Fibroblast of lung (primary cell): ENCODE results near the gene DGCR8. TPM values are rescaled to one million over a fixed set of nuclear protein-coding genes. Genes with fewer than 3 reads are reported as not detected.

Experiments used
- DNase-seq, 2 donors: peaks; one replicate each; pipeline versions ENCODE4 v3.0.0 to v3.0.0-alpha.2; 2010; ENCODE audit warnings: low read depth in 2 of 2
- H2AFZ ChIP-seq: 2 replicates; pipeline ENCODE4 v1.5.1; 2012; ENCODE audit warnings: low read length, control low read depth, inconsistent platforms
- H3K27ac ChIP-seq: 2 replicates; pipeline ENCODE4 v1.5.1; 2011; ENCODE audit warnings: low read length, control low read depth; ENCODE audit not compliant: insufficient read depth
- H3K27me3 ChIP-seq: 2 replicates; pipeline ENCODE4 v1.5.1; 2011; ENCODE audit warnings: mild to moderate bottlenecking, low read length; ENCODE audit not compliant: control insufficient read depth, insufficient read depth
- H3K36me3 ChIP-seq: 2 replicates; pipeline ENCODE4 v1.5.1; 2011; ENCODE audit warnings: low read length; ENCODE audit not compliant: control insufficient read depth, insufficient read depth
- H3K4me1 ChIP-seq: 2 replicates; pipeline ENCODE4 v1.5.1; 2011; ENCODE audit warnings: low read length; ENCODE audit not compliant: control insufficient read depth, insufficient read depth; ENCODE audit errors: extremely low read depth
- H3K4me2 ChIP-seq: 2 replicates; pipeline ENCODE4 v1.5.1; 2011; ENCODE audit warnings: low read length, control low read depth; ENCODE audit not compliant: insufficient read depth; ENCODE audit errors: extremely low read depth
- H3K4me3 ChIP-seq, 4 experiments: fragments of 200-600 bp in 1 of 4; sonication (generic) in 1 of 4; replicated peaks in 1 of 4; 2 replicates each; pipeline ENCODE4 v1.5.1; 2011 to 2016; ENCODE audit warnings: low read length in 4 of 4, low read depth in 3 of 4, mild to moderate bottlenecking in 3 of 4, control low read depth in 2 of 4, inconsistent platforms in 1 of 4, mixed read lengths in 1 of 4; ENCODE audit not compliant: insufficient read depth in 1 of 4; ENCODE audit errors: control extremely low read depth in 1 of 4
- H3K79me2 ChIP-seq: 2 replicates; pipeline ENCODE4 v1.5.1; 2012; ENCODE audit warnings: mild to moderate bottlenecking, low read length, inconsistent platforms; ENCODE audit not compliant: control insufficient read depth, insufficient read depth
- H3K9ac ChIP-seq: 2 replicates; pipeline ENCODE4 v1.5.1; 2011; ENCODE audit warnings: mild to moderate bottlenecking, low read length, control low read depth; ENCODE audit not compliant: insufficient read depth
- H3K9me3 ChIP-seq: 2 replicates; pipeline ENCODE4 v1.5.1; 2012; ENCODE audit warnings: low read depth, low read length; ENCODE audit not compliant: control insufficient read depth, insufficient read depth
- H4K20me1 ChIP-seq: 2 replicates; pipeline ENCODE4 v1.5.1; 2011; ENCODE audit warnings: low read length; ENCODE audit not compliant: control insufficient read depth, insufficient read depth; ENCODE audit errors: extremely low read depth
- CTCF ChIP-seq, 2 donors: IDR thresholded peaks in 1 of 2; conservative IDR thresholded peaks in 1 of 2; 1 replicate in 1 of 2; 2 replicates in 1 of 2; pipeline ENCODE4 v1.5.1; 2011 to 2012; ENCODE audit warnings: low read length in 2 of 2, control low read depth in 1 of 2, inconsistent platforms in 1 of 2, low read depth in 1 of 2, mild to moderate bottlenecking in 1 of 2
- EZH2 ChIP-seq: IDR thresholded peaks from 2 replicates; pipeline ENCODE4 v1.5.1; 2012; ENCODE audit warnings: low read length, control low read depth, mild to moderate bottlenecking; ENCODE audit errors: missing control alignments
- polyA plus RNA-seq, 2 donors: library from polyadenylated mRNA; depleted of rRNA in 1 of 2; stranded (reverse) in 1 of 2; unstranded in 1 of 2; fragments of >200 nt; gene quantifications; 2 replicates each; pipeline ENCODE4 v1.2.1, GENCODE V29; 2011 to 2012; ENCODE audit warnings: missing spikeins in 1 of 2
- total RNA-seq: library from RNA; depleted of rRNA; stranded (reverse); fragments of >200 nt; gene quantifications from 2 replicates; pipeline ENCODE4 v1.2.1, GENCODE V29; 2014

The DGCR8 gene
- total and polyA plus RNA-seq, 2 donors (not counting 1 experiment from before 2014, with no cell fraction given) = 18.8 to 21.3 TPM

GRCh38 chr22:20092477-20092854 is 12.4 kb downstream of the DGCR8 start:
- Histone ChIP-seq H3K27me3 (no peaks in the 10 kb centered on the region), H3K9me3 (no peaks in the 10 kb centered on the region), H3K36me3 (peaks cover 38% of the 10 kb centered on the region), H3K9ac (no peak overlapping the region), H3K79me2 (peaks cover 35% of the 10 kb centered on the region), H3K4me3 (no peak overlapping the region), H3K4me1 (no peaks in the 10 kb centered on the region), H3K27ac (no peak overlapping the region), H3K4me2 (no peak overlapping the region), H4K20me1 (no peaks in the 10 kb centered on the region), H2AFZ (no peak overlapping the region)
- DNase-seq = no peak
- no peak for TF ChIP-seq EZH2
- TF ChIP-seq CTCF (conservative IDR thresholded peaks at IDR 0.05 in 1 of 2, IDR thresholded peaks at IDR 0.05 in 1 of 2; ENCODE audit: low read depth in 1 of 2, low read length in 2 of 2) = no peak

GRCh38 chr22:20093418-20094196 is 13.6 kb downstream of the DGCR8 start:
- no peak for TF ChIP-seq CTCF (conservative IDR thresholded peaks at IDR 0.05 in 1 of 2, IDR thresholded peaks at IDR 0.05 in 1 of 2; ENCODE audit: low read depth in 1 of 2, low read length in 2 of 2)
- no peak for TF ChIP-seq EZH2

GRCh38 chr22:20094197-20094807 is 14.3 kb downstream of the DGCR8 start:
- H4K20me1 ChIP-seq = no peaks in the 10 kb centered on the region

More at GRCh38 chr22:20093418-20094196, 13.6 kb downstream of the DGCR8 start:
- Histone ChIP-seq H3K27me3 (no peaks in the 10 kb centered on the region), H2AFZ (no peak overlapping the region), H4K20me1 (no peaks in the 10 kb centered on the region), H3K9me3 (no peaks in the 10 kb centered on the region), H3K4me2 (no peak overlapping the region), H3K36me3 (peaks cover 31% of the 10 kb centered on the region), H3K79me2 (peaks cover 25% of the 10 kb centered on the region), H3K27ac (no peak overlapping the region), H3K4me1 (no peaks in the 10 kb centered on the region), H3K4me3 (no peak overlapping the region), H3K9ac (no peak overlapping the region)
- DNase-seq = no peak

More at GRCh38 chr22:20094197-20094807, 14.3 kb downstream of the DGCR8 start:
- Histone ChIP-seq H3K27me3 (no peaks in the 10 kb centered on the region), H3K4me1 (no peaks in the 10 kb centered on the region), H3K9ac (no peak overlapping the region), H3K27ac (no peak overlapping the region), H3K79me2 (peaks cover 24% of the 10 kb centered on the region), H2AFZ (no peak overlapping the region), H3K4me2 (no peak overlapping the region), H3K9me3 (no peaks in the 10 kb centered on the region), H3K36me3 (peaks cover 32% of the 10 kb centered on the region), H3K4me3 (no peak overlapping the region)
- no peak for TF ChIP-seq CTCF (conservative IDR thresholded peaks at IDR 0.05 in 1 of 2, IDR thresholded peaks at IDR 0.05 in 1 of 2; ENCODE audit: low read depth in 1 of 2, low read length in 2 of 2)
- no peak for DNase-seq
